Activated CD8-positive, alpha-beta memory T cell treated with anti-CD3 and anti-CD28 coated beads for 36 hours (primary cell): ENCODE results near the gene EEF1G. TPM values are rescaled to one million over a fixed set of nuclear protein-coding genes. Genes with fewer than 3 reads are reported as not detected.
"Not testable (repeated sequence)": the region's sequence is repeated elsewhere in the genome, so short reads cannot be mapped to it uniquely, and the experiment has no call there.

Experiments used
- CTCF ChIA-PET: fragments of 350-600 bp; sonication (Branson Sonifier 250); formaldehyde crosslinking; loops from one replicate; lab custom pipeline; 2021; ENCODE audit warnings: antibody characterized with exemption; lab: Charles Lee
- POLR2A ChIA-PET: fragments of 350-600 bp; sonication (Branson Sonifier 250); formaldehyde crosslinking; loops from one replicate; lab custom pipeline; 2021; ENCODE audit warnings: antibody characterized with exemption; lab: Charles Lee
- total RNA-seq, 2 experiments: library from RNA; stranded (reverse); gene quantifications; one replicate each; pipeline ENCODE4 v1.2.3, GENCODE V29; 2021

EEF1G gene
- 1,000 to 10,000 TPM; 1,860 to 1,862 TPM for total RNA-seq

GRCh38 chr11:62573592-62574362 lies at the start of gene EEF1G:
Gene EEF1G, minus strand, starts transcription at chr11:62573891. Its CDS starts 49 bp downstream, at chr11:62573842.
- ChIA-PET CTCF (interaction anchor here (1.0 to 2.5 kb wide), 5 partner anchors 18 to 213 kb away, joined by 3 to 10 read pairs (median 5); partner anchors contain the start of genes ROM1 and TUT1), POLR2A (interaction anchor here (0.6 to 3.0 kb wide), 15 partner anchors 12 to 308 kb away, joined by 3 to 33 read pairs (median 4); partner anchors contain the start of genes B3GAT3, C11orf98, CSKMT and EML3)

GRCh38 chr11:62622476-62623089 lies 48.9 kb upstream of the EEF1G start:
- CTCF ChIA-PET: interaction anchor here (0.6 to 2.4 kb wide), 7 partner anchors 9 to 239 kb away, joined by 3 to 10 read pairs (median 5); partner anchors contain the start of genes ROM1 and TUT1
- POLR2A ChIA-PET: interaction anchor here (0.7 to 2.1 kb wide), 12 partner anchors 9 to 166 kb away, joined by 3 to 13 read pairs (median 4); partner anchors contain the start of genes C11orf98, CSKMT, EEF1G and EML3

- ChIA-PET POLR2A (interaction anchor here (0.6 to 2.1 kb wide), 19 partner anchors 9 to 167 kb away, joined by 3 to 13 read pairs (median 5); partner anchors contain the start of genes C11orf98, CSKMT, EEF1G and EML3), CTCF (interaction anchor here (0.6 to 2.4 kb wide), 9 partner anchors 8 to 72 kb away, joined by 3 to 10 read pairs (median 5); partner anchors contain the start of genes C11orf98, CSKMT, INTS5 and LBHD1)
Observed at GRCh38 chr11:62621567-62622470, 48.1 kb upstream of the EEF1G start, which contains the start of gene B3GAT3. Gene B3GAT3, minus strand, starts transcription at chr11:62621986. Its CDS starts 39 bp downstream, at chr11:62621947.

- ChIA-PET POLR2A (interaction anchor here (0.6 to 2.1 kb wide), 13 partner anchors 8 to 263 kb away, joined by 3 to 13 read pairs (median 7); partner anchors contain the start of genes C11orf98, CSKMT, EML3 and GANAB), CTCF (interaction anchor here (1.0 to 2.4 kb wide), 6 partner anchors 8 to 51 kb away, joined by 3 to 10 read pairs (median 4); partner anchors contain the start of genes C11orf98, CSKMT, INTS5 and LBHD1)
Observed at GRCh38 chr11:62621027-62621566, 47.4 kb upstream of the EEF1G start.

GRCh38 chr11:62616957-62617356 lies 43.3 kb upstream of the EEF1G start:
- POLR2A ChIA-PET: not testable (repeated sequence)
- CTCF ChIA-PET: interaction anchor here (0.9 to 1.6 kb wide), 4 partner anchors 24 to 170 kb away, joined by 3 read pairs; partner anchors contain the start of genes C11orf98, CSKMT and TMEM179B

- POLR2A ChIA-PET: interaction anchor here (0.6 to 0.7 kb wide), 2 partner anchors 16 to 108 kb away, joined by 3 read pairs; no protein-coding TSS in a partner anchor
- CTCF ChIA-PET: interaction anchor here (0.6 to 1.6 kb wide), 3 partner anchors 27 to 172 kb away, joined by 3 read pairs; partner anchors contain the start of gene TMEM179B
Observed at GRCh38 chr11:62615521-62615920, 41.8 kb upstream of the EEF1G start.

- POLR2A ChIA-PET: no interaction called here
- CTCF ChIA-PET: no interaction called here
Observed at GRCh38 chr11:62614275-62614674, 40.6 kb upstream of the EEF1G start.

GRCh38 chr11:62613291-62613778 lies 39.6 kb upstream of the EEF1G start:
- POLR2A ChIA-PET: interaction anchor here (0.6 to 4.0 kb wide), 4 partner anchors 8 to 52 kb away, joined by 3 to 12 read pairs (median 4); partner anchors contain the start of genes B3GAT3, C11orf98, CSKMT and EEF1G
- CTCF ChIA-PET: interaction anchor here (0.8 to 6.1 kb wide), 4 partner anchors 8 to 40 kb away, joined by 4 to 46 read pairs (median 4); partner anchors contain the start of genes B3GAT3, INTS5 and TUT1

- CTCF ChIA-PET: interaction anchor here (0.5 to 6.1 kb wide), 16 partner anchors 9 to 1126 kb away, joined by 3 to 46 read pairs (median 4); partner anchors contain the start of genes B3GAT3, INTS5, LBHD1 and MTA2
Observed at GRCh38 chr11:62612366-62613290, 38.9 kb upstream of the EEF1G start, which contains the start of the genes EML3 and ROM1. Gene EML3, minus strand, starts transcription at chr11:62612775. Its CDS starts 318 bp downstream, at chr11:62612457. Gene ROM1, plus strand, starts transcription at chr11:62613257. Its CDS starts 25 bp downstream, at chr11:62613282.

GRCh38 chr11:62611705-62612365 lies 38.1 kb upstream of the EEF1G start:
- CTCF ChIA-PET: interaction anchor here (0.5 to 6.1 kb wide), 14 partner anchors 10 to 184 kb away, joined by 3 to 46 read pairs (median 4); partner anchors contain the start of genes B3GAT3, LBHD1, MTA2 and TUT1
- POLR2A ChIA-PET: interaction anchor here (0.6 to 4.0 kb wide), 7 partner anchors 9 to 185 kb away, joined by 3 to 14 read pairs (median 4); partner anchors contain the start of genes C11orf98, CSKMT, EEF1G and MTA2

More at GRCh38 chr11:62612366-62613290, 38.9 kb upstream of the EEF1G start, which contains the start of the genes EML3 and ROM1:
- POLR2A ChIA-PET: interaction anchor here (0.6 to 4.0 kb wide), 8 partner anchors 8 to 186 kb away, joined by 3 to 14 read pairs (median 4); partner anchors contain the start of genes B3GAT3, C11orf98, CSKMT and EEF1G

- ChIA-PET CTCF (interaction anchor here (0.5 to 6.1 kb wide), 14 partner anchors 10 to 256 kb away, joined by 3 to 46 read pairs (median 4); partner anchors contain the start of genes B3GAT3, MTA2 and TUT1), POLR2A (interaction anchor here (1.0 to 4.0 kb wide), 5 partner anchors 10 to 54 kb away, joined by 3 to 14 read pairs (median 12); partner anchors contain the start of genes C11orf98, CSKMT, MTA2 and TUT1)
Observed at GRCh38 chr11:62610814-62611704, 37.4 kb upstream of the EEF1G start.

- ChIA-PET CTCF (interaction anchor here (0.5 to 6.1 kb wide), 7 partner anchors 10 to 257 kb away, joined by 3 to 46 read pairs (median 4); partner anchors contain the start of genes MTA2 and TUT1), POLR2A (interaction anchor here (4.0 kb wide), 1 partner anchor 55 kb away, joined by 12 read pairs; the partner anchor contains the start of genes C11orf98 and CSKMT)
Observed at GRCh38 chr11:62610403-62610802, 36.7 kb upstream of the EEF1G start.

- ChIA-PET POLR2A (no interaction called here), CTCF (interaction anchor here (6.1 kb wide), 1 partner anchor 16 kb away, joined by 46 read pairs; the partner anchor contains the start of gene TUT1)
Observed at GRCh38 chr11:62608776-62609175, 35.1 kb upstream of the EEF1G start.
